Hepatocyte (in vitro differentiated cells): ENCODE measurements around the gene RHEBL1. TPM values are rescaled to one million over a fixed set of nuclear protein-coding genes. Genes with fewer than 3 reads are reported as not detected.

Experiments
- DNase-seq: peaks from one replicate; pipeline ENCODE4 v3.0.0-alpha.2; 2016; ENCODE audit warnings: low spot score
- H2AFZ ChIP-seq: fragments of 200-600 bp; sonication (generic); 2 replicates; pipeline ENCODE4 v1.6.0; 2016; ENCODE audit warnings: antibody characterized with exemption, mild to moderate bottlenecking
- H3K27ac ChIP-seq: fragments of 200-600 bp; sonication (generic); 2 replicates; pipeline ENCODE4 v1.5.1; 2016; ENCODE audit warnings: mild to moderate bottlenecking
- H3K27me3 ChIP-seq: fragments of 200-600 bp; sonication (generic); 2 replicates; pipeline ENCODE4 v1.6.1; 2016
- H3K36me3 ChIP-seq: fragments of 200-600 bp; sonication (generic); replicated peaks from 2 replicates; pipeline ENCODE4 v1.5.1; 2016; ENCODE audit warnings: low read depth; ENCODE audit not compliant: insufficient read depth
- H3K4me1 ChIP-seq: fragments of 200-600 bp; sonication (generic); 2 replicates; pipeline ENCODE4 v1.5.1; 2016; ENCODE audit warnings: mild to moderate bottlenecking, moderate library complexity; ENCODE audit not compliant: insufficient read depth
- H3K4me2 ChIP-seq: fragments of 200-600 bp; sonication (generic); 2 replicates; pipeline ENCODE4 v1.6.0; 2016
- H3K4me3 ChIP-seq: fragments of 200-600 bp; sonication (generic); 2 replicates; pipeline ENCODE4 v1.5.1; 2016; ENCODE audit warnings: mild to moderate bottlenecking
- H3K79me2 ChIP-seq: fragments of 200-600 bp; sonication (generic); 2 replicates; pipeline ENCODE4 v1.6.0; 2017; ENCODE audit warnings: mild to moderate bottlenecking
- H3K9me2 ChIP-seq: fragments of 200-600 bp; sonication (generic); replicated peaks from 2 replicates; pipeline ENCODE4 v1.6.0; 2017; ENCODE audit warnings: mild to moderate bottlenecking; ENCODE audit not compliant: insufficient read depth
- H3K9me3 ChIP-seq: fragments of 200-600 bp; sonication (generic); 2 replicates; pipeline ENCODE4 v1.5.1; 2016; ENCODE audit warnings: low read depth, mild to moderate bottlenecking
- H4K20me1 ChIP-seq: fragments of 200-600 bp; sonication (generic); 2 replicates; pipeline ENCODE4 v1.6.0; 2016; ENCODE audit warnings: mild to moderate bottlenecking; ENCODE audit not compliant: insufficient read depth, poor library complexity, severe bottlenecking
- EZH2 ChIP-seq: fragments of 200-600 bp; sonication (generic); IDR thresholded peaks from 2 replicates; pipeline ENCODE4 v1.6.1; 2016; ENCODE audit warnings: antibody characterized with exemption, mild to moderate bottlenecking, borderline replicate concordance
- EZH2phosphoT487 ChIP-seq: fragments of 200-600 bp; sonication (generic); IDR thresholded peaks from one replicate; pipeline ENCODE4 v1.6.1; 2018; ENCODE audit warnings: antibody characterized with exemption, mild to moderate bottlenecking, low read depth, moderate library complexity; ENCODE audit not compliant: unreplicated experiment, severe bottlenecking
- WGBS: methylation state at CpG from one replicate; pipeline ENCODE4 v1.1.6; 2016; ENCODE audit warnings: low lambda C conversion rate; ENCODE audit errors: missing lambda C conversion rate; 5-methylcytosine and 5-hydroxymethylcytosine counted together
- polyA plus RNA-seq: library from polyadenylated mRNA; unstranded; fragments of >200 nt; fragmentation: Nextera tagmentation; extraction: Ambion mirVana; gene quantifications from 2 replicates; pipeline ENCODE4 v1.2.1, GENCODE V29; 2016
- total RNA-seq: library from RNA; depleted of rRNA; stranded (reverse); fragments of >200 nt; gene quantifications from 2 replicates; pipeline ENCODE4 v1.2.3, GENCODE V29; 2014
- TF ChIP-seq, protein P1 (sequence below): fragments of 200-600 bp; sonication (generic); IDR thresholded peaks from 2 replicates; pipeline ENCODE4 v1.5.1; 2016; ENCODE audit warnings: antibody characterized with exemption, mild to moderate bottlenecking; ENCODE audit not compliant: poor library complexity

Gene RHEBL1
- total and polyA plus RNA-seq, 2 experiments from 2014 or later: 0.30 TPM; not detected in 1

DNA sequence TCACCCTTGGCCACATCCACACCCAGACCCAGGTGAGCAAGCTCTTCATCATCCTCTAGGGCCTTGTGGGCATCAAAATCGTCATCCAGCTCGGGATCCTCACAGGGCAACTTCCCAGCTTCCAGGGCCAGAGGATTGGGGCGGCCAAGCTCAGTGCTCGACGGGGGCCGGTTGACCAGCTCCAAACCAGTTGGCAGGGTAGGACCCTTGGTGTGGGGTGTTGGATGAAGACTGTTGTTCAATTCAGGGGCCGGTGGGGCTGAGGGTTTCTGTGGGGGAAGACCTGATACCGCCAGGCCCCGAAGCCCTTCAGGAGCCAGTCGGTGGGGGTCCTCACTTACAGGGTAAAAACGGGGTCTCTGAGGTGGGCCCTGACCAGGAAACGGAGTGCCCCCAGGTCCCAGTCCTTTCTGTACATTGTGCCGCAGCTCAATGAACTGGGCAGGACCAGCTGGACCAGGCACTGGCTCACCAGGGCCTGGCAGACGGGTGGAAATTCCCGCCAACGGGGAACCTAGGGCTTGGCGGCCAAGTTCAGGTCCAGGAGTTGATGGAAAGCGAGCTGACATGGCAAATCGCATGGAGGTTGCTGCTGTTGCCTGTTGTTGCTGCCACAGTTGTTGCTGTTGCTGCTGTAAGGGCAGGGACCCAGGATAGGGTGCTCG is 31.4 kb downstream of the RHEBL1 start:
- Histone ChIP-seq H4K20me1 (no peaks in the 10 kb centered on the region), H3K4me3 (no peak overlapping the region), H3K27ac (no peak overlapping the region), H2AFZ (no peak overlapping the region), H3K4me2 (no peak overlapping the region), H3K9me3 (no peaks in the 10 kb centered on the region), H3K9me2 (no peaks in the 10 kb centered on the region), H3K4me1 (no peaks in the 10 kb centered on the region), H3K36me3 (no peaks in the 10 kb centered on the region), H3K27me3 (no peaks in the 10 kb centered on the region), H3K79me2 (no peaks in the 10 kb centered on the region)
- 98% methylated on average over 18 of the region's 20 CpGs for WGBS
- no peak for TF ChIP-seq EZH2phosphoT487
- TF ChIP-seq EZH2: no peak
- TF ChIP-seq, protein P1, sequence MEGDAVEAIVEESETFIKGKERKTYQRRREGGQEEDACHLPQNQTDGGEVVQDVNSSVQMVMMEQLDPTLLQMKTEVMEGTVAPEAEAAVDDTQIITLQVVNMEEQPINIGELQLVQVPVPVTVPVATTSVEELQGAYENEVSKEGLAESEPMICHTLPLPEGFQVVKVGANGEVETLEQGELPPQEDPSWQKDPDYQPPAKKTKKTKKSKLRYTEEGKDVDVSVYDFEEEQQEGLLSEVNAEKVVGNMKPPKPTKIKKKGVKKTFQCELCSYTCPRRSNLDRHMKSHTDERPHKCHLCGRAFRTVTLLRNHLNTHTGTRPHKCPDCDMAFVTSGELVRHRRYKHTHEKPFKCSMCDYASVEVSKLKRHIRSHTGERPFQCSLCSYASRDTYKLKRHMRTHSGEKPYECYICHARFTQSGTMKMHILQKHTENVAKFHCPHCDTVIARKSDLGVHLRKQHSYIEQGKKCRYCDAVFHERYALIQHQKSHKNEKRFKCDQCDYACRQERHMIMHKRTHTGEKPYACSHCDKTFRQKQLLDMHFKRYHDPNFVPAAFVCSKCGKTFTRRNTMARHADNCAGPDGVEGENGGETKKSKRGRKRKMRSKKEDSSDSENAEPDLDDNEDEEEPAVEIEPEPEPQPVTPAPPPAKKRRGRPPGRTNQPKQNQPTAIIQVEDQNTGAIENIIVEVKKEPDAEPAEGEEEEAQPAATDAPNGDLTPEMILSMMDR: no peak
- no peak for DNase-seq

DNA sequence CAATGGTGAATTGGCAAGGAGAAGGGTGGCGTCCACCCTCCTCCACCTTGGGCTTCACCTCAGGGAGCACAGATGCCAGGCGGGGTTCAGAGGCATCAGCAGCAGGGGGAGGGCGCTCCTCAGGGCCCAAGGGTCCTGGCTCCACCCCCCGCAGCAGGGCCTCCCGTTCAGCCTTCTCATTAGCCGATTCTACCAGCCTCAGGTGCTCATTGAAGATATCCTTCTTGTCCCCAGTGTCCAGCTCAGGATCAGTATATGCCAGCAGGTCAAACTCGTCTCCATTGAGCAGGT is 31.9 kb downstream of the RHEBL1 start:
- no peaks in the 10 kb centered on the region for H3K27me3 ChIP-seq
- H3K4me3 ChIP-seq: no peak overlapping the region
- H2AFZ ChIP-seq: no peak overlapping the region
- no peaks in the 10 kb centered on the region for H3K36me3 ChIP-seq
- DNase-seq: no peak
- no peaks in the 10 kb centered on the region for H3K9me2 ChIP-seq
- no peaks in the 10 kb centered on the region for H4K20me1 ChIP-seq
- H3K9me3 ChIP-seq: no peaks in the 10 kb centered on the region
- H3K27ac ChIP-seq: no peak overlapping the region
- H3K79me2 ChIP-seq: no peaks in the 10 kb centered on the region
- H3K4me2 ChIP-seq: no peak overlapping the region
- 89% methylated on average over 7 of the region's 7 CpGs for WGBS
- no peak for TF ChIP-seq EZH2
- TF ChIP-seq, protein P1: no peak
- TF ChIP-seq EZH2phosphoT487: no peak
- no peaks in the 10 kb centered on the region for H3K4me1 ChIP-seq

DNA sequence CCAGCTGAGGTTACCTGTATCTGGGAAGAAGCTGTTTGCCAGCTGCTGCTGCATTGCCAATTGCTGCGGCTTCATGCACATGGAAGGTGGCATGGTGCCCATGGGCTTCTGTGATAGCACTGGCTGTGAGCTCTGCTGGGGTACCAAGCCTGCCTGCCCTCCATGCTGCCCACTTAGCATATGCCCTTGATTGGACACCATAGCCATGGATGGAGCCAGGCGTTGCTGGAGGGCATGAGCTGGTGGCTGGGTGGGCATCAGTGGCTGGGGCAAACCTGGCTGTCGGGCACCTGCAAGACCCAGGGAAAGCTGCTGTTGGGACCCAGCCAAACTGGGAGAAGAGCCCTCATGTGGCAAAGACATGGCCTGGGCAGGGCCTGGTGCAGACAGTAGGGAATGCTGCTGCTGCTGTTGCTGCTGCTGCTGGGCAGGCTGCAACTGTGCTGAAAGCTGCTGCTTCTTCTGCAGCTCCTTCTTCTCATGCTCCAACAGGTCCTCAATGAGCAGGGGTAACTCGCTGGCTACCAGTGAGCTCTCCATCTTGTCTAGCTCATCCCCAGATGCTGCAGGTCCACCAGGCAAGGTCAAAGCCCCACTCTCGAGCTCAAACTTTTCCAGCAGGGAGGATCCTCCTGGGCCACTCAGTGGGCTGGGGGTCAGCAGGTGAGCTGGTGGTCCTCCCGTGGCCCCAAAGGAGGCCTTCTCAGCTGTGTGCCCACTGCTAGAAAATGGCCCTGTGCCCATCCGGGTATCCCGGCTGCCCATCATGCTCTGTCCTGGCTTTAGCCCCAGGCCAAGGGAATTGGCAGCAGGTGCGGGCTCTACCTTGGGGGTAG is 32.5 kb downstream of the RHEBL1 start:
- Histone ChIP-seq H4K20me1 (no peaks in the 10 kb centered on the region), H3K27me3 (no peaks in the 10 kb centered on the region), H3K4me1 (no peaks in the 10 kb centered on the region), H3K36me3 (no peaks in the 10 kb centered on the region), H3K79me2 (no peaks in the 10 kb centered on the region), H3K4me3 (no peak overlapping the region), H2AFZ (no peak overlapping the region), H3K4me2 (no peak overlapping the region), H3K9me3 (no peaks in the 10 kb centered on the region), H3K9me2 (no peaks in the 10 kb centered on the region), H3K27ac (no peak overlapping the region)
- 96% methylated on average over 9 of the region's 9 CpGs for WGBS
- DNase-seq: no peak
- TF ChIP-seq EZH2phosphoT487 (no peak), EZH2 (no peak)
- TF ChIP-seq, protein P1: no peak
